Kidney (tissue), 14 donors: ENCODE measurements around the gene SYAP1. TPM values are rescaled to one million over a fixed set of nuclear protein-coding genes. Genes with fewer than 3 reads are reported as not detected.

ENCODE experiments used
- DNase-seq, 5 donors: peaks; one replicate each; pipeline ENCODE4 v3.0.0-alpha.2; 2013 to 2020
- FAIRE-seq: peaks from 2 replicates; lab custom pipeline; 2012; peaks lifted over from hg19 to GRCh38; lab: Jason Lieb, UNC
- H3K27ac ChIP-seq, 2 donors: one replicate each; pipeline ENCODE4 v1.7.0; 2013; ENCODE audit warnings: low read depth in 2 of 2, low read length in 2 of 2, inconsistent platforms in 1 of 2
- H3K27me3 ChIP-seq: one replicate; pipeline ENCODE4 v1.7.1; 2013; ENCODE audit warnings: low read length, inconsistent platforms; ENCODE audit not compliant: control insufficient read depth, insufficient read depth
- H3K36me3 ChIP-seq, 3 donors: one replicate each; pipeline versions ENCODE4 v1.7.0 to v1.7.1; 2013; ENCODE audit warnings: low read length in 3 of 3, control low read depth in 1 of 3, inconsistent platforms in 1 of 3; ENCODE audit not compliant: insufficient read depth in 3 of 3, control insufficient read depth in 2 of 3
- H3K4me1 ChIP-seq, 3 donors: one replicate each; pipeline versions ENCODE4 v1.7.0 to v1.7.1; 2013; ENCODE audit warnings: low read length in 3 of 3, inconsistent platforms in 1 of 3, low read depth in 1 of 3; ENCODE audit not compliant: control insufficient read depth in 2 of 3, insufficient read depth in 2 of 3
- H3K4me3 ChIP-seq, 3 donors: one replicate each; pipeline versions ENCODE4 v1.7.0 to v1.8.1; 2013; ENCODE audit warnings: low read length in 3 of 3, control low read depth in 1 of 3, inconsistent platforms in 1 of 3
- H3K9ac ChIP-seq, 3 donors: one replicate each; pipeline versions ENCODE4 v1.7.0 to v1.7.1; 2013; ENCODE audit warnings: low read length in 3 of 3, control low read depth in 1 of 3, inconsistent platforms in 1 of 3
- H3K9me3 ChIP-seq, 3 donors: one replicate each; pipeline versions ENCODE4 v1.7.0 to v1.7.1; 2013; ENCODE audit warnings: low read length in 3 of 3, control low read depth in 1 of 3, inconsistent platforms in 1 of 3; ENCODE audit not compliant: control insufficient read depth in 2 of 3, insufficient read depth in 1 of 3
- intact Hi-C: fragments of 100-400 bp; cut with DNase I; formaldehyde crosslinking; loops from one replicate; pipeline ENCODE4 v1.11.1; 2022
- polyA plus RNA-seq: library from polyadenylated mRNA; stranded (reverse); fragments of 350-450 nt; fragmentation: Illumina TruSeq; extraction: RNeasy Lipid Tissue Mini Kit (QIAGEN cat#74804); gene quantifications from one replicate; pipeline ENCODE4 v1.2.3, GENCODE V29; 2014; ENCODE audit warnings: low read depth, low replicate concordance; ENCODE audit not compliant: insufficient read depth
- total RNA-seq: library from RNA; stranded (reverse); fragmentation: NEBNext Ultra II Directional; extraction: Animal tissue kit (Norgen Biotek cat#: 25700); gene quantifications from one replicate; pipeline ENCODE4 v1.2.1, GENCODE V29; 2021
- TF ChIP-seq, protein P1 (sequence below): IDR thresholded peaks from 3 replicates; pipeline ENCODE4 v1.5.1; 2012; ENCODE audit warnings: mild to moderate bottlenecking, moderate library complexity, borderline replicate concordance; ENCODE audit not compliant: insufficient read depth; ENCODE audit errors: extremely low read depth
- donor health status: control.
- donor health status: control.
- donor health status: control.
- donor health status: control.
- donor health status: control.
- donor health status: DM: yes; HTN: yes; CAD: no.
- donor health status: Normal renal cell carcinoma (clear cell type).

SYAP1 gene
- total and polyA plus RNA-seq, 2 donors from 2014 or later, result 16.6 to 40.3 TPM

- peaks cover 0 to 2% (median 0%) of the 10 kb centered on the region in 3 donors for H3K36me3 ChIP-seq
- H3K9ac ChIP-seq, result no peak overlapping the region
- TF ChIP-seq, protein P1, sequence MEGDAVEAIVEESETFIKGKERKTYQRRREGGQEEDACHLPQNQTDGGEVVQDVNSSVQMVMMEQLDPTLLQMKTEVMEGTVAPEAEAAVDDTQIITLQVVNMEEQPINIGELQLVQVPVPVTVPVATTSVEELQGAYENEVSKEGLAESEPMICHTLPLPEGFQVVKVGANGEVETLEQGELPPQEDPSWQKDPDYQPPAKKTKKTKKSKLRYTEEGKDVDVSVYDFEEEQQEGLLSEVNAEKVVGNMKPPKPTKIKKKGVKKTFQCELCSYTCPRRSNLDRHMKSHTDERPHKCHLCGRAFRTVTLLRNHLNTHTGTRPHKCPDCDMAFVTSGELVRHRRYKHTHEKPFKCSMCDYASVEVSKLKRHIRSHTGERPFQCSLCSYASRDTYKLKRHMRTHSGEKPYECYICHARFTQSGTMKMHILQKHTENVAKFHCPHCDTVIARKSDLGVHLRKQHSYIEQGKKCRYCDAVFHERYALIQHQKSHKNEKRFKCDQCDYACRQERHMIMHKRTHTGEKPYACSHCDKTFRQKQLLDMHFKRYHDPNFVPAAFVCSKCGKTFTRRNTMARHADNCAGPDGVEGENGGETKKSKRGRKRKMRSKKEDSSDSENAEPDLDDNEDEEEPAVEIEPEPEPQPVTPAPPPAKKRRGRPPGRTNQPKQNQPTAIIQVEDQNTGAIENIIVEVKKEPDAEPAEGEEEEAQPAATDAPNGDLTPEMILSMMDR, result no peak
- no peak overlapping the region for H3K4me3 ChIP-seq
- no peak overlapping the region for H3K27ac ChIP-seq
- FAIRE-seq (no peak), DNase-seq (no peak)
- peaks cover 3% of the 10 kb centered on the region for H3K27me3 ChIP-seq
- no peaks in the 10 kb centered on the region for H3K9me3 ChIP-seq
- no peaks in the 10 kb centered on the region for H3K4me1 ChIP-seq
- intact Hi-C loops, result no loop called here
Measured at GRCh38 chrX:16762579-16762978, 43.2 kb downstream of the SYAP1 start.

DNA sequence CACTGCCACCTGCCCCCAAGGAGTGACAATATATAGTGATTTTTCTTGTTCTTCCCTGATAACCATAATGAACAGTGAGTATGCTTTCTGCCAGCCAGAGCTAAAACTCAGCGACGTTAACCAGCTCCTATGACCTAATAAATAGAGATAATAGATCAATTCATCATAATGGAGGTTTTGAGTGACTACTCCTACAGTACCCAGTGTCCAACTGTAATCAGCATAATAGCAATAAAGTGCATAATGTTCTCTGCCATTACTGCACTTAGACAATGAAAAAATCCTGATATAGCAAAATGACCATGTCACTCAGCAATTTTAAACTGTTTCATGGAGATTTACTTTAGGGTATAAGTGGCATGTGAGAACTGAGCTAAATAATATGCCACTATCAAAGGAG, 46.2 kb downstream of the SYAP1 start:
- Histone ChIP-seq H3K9me3 (no peaks in the 10 kb centered on the region), H3K4me3 (no peak overlapping the region), H3K27ac (no peak overlapping the region), H3K36me3 (no peaks in the 10 kb centered on the region), H3K9ac (no peak overlapping the region), H3K27me3 (peaks cover 3% of the 10 kb centered on the region), H3K4me1 (no peaks in the 10 kb centered on the region)
- TF ChIP-seq, protein P1, result no peak
- DNase-seq (no peak), FAIRE-seq (no peak)
- intact Hi-C loops, result no loop called here

DNA sequence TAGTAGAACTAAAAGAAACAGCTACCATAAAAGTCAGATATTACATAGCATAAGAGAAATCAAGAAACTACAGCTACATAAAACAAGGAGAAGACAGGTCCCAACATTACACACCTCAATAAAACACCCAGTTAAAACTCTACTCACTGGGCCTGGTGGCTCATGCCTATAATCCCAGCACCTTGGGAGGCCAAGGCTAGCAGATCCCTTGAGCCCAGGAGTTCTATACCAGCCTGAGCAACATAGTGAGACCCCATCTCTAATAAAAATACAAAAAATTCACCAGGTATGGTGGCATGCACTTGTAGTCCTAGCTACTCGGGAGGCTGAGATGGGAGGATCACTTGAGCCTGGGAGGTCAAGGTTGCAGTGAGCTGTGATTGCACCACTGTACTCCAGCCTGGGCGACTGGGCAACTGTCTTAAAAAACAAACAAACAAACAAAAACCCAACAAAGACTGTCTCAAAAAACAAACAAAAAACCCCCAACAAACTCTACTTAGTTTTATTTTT, 51.6 kb downstream of the SYAP1 start:
- intact Hi-C loops, result no loop called here
- Histone ChIP-seq H3K27ac (no peak overlapping the region), H3K36me3 (no peaks in the 10 kb centered on the region), H3K27me3 (peaks cover 2% of the 10 kb centered on the region), H3K9ac (no peak overlapping the region), H3K9me3 (no peaks in the 10 kb centered on the region), H3K4me3 (no peak overlapping the region), H3K4me1 (no peaks in the 10 kb centered on the region)
- DNase-seq, result no peak
- TF ChIP-seq, protein P1, result no peak
- no peak for FAIRE-seq
